Measurements from ENCODE around the gene FOXN4. TPM values are rescaled to one million over a fixed set of nuclear protein-coding genes. Genes with fewer than 3 reads are reported as not detected.

The FOXN4 gene
- total RNA-seq, 1 experiment from 2014 or later = 0.37 TPM

DNA sequence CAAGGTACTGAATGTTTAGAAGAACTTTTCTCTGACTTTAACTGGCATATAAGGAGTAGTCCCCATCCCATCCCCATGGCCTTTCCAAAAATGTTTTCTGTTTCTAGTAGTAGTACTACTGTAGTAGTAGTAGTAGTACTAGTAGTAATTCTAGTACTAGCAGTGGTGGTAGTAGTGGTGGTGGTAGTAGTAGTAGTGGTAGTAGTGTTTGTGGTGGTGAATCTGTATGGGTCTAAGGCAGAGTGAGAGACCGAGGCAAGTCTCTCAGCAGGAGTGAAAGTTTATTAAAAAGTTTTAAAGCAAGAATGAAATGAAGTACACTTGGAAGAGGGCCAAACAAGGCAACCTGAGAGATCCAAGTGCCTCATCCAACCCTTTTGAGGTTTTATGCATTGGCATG is 58.6 kb downstream of the FOXN4 start (continued):
- TF ChIP-seq, protein P1, sequence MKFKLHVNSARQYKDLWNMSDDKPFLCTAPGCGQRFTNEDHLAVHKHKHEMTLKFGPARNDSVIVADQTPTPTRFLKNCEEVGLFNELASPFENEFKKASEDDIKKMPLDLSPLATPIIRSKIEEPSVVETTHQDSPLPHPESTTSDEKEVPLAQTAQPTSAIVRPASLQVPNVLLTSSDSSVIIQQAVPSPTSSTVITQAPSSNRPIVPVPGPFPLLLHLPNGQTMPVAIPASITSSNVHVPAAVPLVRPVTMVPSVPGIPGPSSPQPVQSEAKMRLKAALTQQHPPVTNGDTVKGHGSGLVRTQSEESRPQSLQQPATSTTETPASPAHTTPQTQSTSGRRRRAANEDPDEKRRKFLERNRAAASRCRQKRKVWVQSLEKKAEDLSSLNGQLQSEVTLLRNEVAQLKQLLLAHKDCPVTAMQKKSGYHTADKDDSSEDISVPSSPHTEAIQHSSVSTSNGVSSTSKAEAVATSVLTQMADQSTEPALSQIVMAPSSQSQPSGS (CRISPR knock-in tag; IDR thresholded peaks at IDR 0.05; ENCODE audit: borderline replicate concordance, low read depth) = no peak
- TF ChIP-seq ZNF232 (CRISPR knock-in tag; IDR thresholded peaks at IDR 0.05) (no peak), MXD4 (CRISPR knock-in tag; IDR thresholded peaks at IDR 0.05; ENCODE audit: borderline replicate concordance) (no peak), TEAD4 (CRISPR knock-in tag; IDR thresholded peaks at IDR 0.05) (no peak), GTF2I (CRISPR knock-in tag; conservative IDR thresholded peaks at IDR 0.05) (no peak), GABPB1 (CRISPR knock-in tag; IDR thresholded peaks at IDR 0.05) (no peak), EMX1 (CRISPR knock-in tag; IDR thresholded peaks at IDR 0.05) (no peak), IRF1 (CRISPR knock-in tag; IDR thresholded peaks at IDR 0.05) (no peak), FOXP4 (CRISPR knock-in tag; IDR thresholded peaks at IDR 0.05) (no peak)
- TF ChIP-seq, protein P2, sequence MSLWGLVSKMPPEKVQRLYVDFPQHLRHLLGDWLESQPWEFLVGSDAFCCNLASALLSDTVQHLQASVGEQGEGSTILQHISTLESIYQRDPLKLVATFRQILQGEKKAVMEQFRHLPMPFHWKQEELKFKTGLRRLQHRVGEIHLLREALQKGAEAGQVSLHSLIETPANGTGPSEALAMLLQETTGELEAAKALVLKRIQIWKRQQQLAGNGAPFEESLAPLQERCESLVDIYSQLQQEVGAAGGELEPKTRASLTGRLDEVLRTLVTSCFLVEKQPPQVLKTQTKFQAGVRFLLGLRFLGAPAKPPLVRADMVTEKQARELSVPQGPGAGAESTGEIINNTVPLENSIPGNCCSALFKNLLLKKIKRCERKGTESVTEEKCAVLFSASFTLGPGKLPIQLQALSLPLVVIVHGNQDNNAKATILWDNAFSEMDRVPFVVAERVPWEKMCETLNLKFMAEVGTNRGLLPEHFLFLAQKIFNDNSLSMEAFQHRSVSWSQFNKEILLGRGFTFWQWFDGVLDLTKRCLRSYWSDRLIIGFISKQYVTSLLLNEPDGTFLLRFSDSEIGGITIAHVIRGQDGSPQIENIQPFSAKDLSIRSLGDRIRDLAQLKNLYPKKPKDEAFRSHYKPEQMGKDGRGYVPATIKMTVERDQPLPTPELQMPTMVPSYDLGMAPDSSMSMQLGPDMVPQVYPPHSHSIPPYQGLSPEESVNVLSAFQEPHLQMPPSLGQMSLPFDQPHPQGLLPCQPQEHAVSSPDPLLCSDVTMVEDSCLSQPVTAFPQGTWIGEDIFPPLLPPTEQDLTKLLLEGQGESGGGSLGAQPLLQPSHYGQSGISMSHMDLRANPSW (CRISPR knock-in tag; conservative IDR thresholded peaks at IDR 0.05; ENCODE audit: low read depth) = no peak

DNA sequence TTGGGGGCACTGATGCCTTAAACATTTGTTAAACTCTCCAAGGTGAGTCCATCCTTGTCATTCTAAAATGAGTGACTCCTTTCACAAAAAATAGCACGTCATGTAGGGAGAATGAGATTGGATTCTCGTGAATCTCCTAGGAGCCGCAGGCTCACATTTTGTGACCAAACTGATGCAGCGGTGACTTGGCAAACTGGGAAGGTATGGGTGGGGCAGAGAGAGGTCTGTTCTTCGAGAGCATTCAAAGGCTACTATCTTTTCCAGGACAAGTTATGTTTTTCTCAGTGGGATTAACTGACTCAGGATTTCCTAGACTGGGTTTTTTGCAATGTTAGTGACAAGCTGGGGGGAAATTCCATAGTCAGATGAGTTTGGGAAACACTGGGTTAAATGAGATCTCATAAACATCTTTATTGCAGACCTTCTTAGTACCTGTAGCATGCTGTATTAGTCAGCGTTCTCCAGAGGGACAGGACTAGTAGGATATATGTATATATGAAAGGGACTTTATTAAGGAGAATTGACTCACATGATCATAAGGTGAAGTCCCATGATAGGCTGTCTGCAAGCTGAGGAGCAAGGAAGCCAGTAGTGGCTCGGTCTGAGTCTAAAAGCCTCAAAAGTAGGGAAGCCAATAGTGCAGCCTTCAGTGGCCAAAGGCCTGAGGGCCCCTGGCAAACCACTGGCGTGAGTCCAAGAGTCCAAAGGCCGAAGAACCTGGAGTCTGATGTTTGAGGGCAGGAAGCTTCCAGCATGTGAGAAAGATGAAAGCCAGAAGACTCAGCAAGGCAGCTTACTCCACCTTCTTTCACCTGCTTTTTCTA is 61.0 kb downstream of the FOXN4 start:
- CTCF ChIA-PET = interaction anchor here (1.3 to 1.4 kb wide), 2 partner anchors 16 kb away, joined by 3 read pairs; no protein-coding TSS in a partner anchor
- Mint-ChIP-seq H3K4me1 (no peaks in the 10 kb centered on the region), H3K36me3 (peaks cover 15% of the 10 kb centered on the region), H3K27ac (no peak overlapping the region), H3K4me3 (no peak overlapping the region), H3K9me3 (0 out of 2 replicates have a peak, but pooled peaks cover 3% of the 10 kb centered on the region), H3K27me3 (ENCODE audit: low read depth) (no peaks in the 10 kb centered on the region)
- ATAC-seq (no peak), DNase-seq (ENCODE audit: low spot score) (no peak)
- POLR2A ChIA-PET = no interaction called here
- TF ChIP-seq OVOL2 (CRISPR knock-in tag; IDR thresholded peaks at IDR 0.05; ENCODE audit: borderline replicate concordance) = no peak
- TF ChIP-seq, protein P3, sequence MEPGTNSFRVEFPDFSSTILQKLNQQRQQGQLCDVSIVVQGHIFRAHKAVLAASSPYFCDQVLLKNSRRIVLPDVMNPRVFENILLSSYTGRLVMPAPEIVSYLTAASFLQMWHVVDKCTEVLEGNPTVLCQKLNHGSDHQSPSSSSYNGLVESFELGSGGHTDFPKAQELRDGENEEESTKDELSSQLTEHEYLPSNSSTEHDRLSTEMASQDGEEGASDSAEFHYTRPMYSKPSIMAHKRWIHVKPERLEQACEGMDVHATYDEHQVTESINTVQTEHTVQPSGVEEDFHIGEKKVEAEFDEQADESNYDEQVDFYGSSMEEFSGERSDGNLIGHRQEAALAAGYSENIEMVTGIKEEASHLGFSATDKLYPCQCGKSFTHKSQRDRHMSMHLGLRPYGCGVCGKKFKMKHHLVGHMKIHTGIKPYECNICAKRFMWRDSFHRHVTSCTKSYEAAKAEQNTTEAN (CRISPR knock-in tag; IDR thresholded peaks at IDR 0.05) = no peak
- no peak for TF ChIP-seq NR3C1 (CRISPR knock-in tag; conservative IDR thresholded peaks at IDR 0.05; ENCODE audit: low read depth)
- TF ChIP-seq, protein P4, sequence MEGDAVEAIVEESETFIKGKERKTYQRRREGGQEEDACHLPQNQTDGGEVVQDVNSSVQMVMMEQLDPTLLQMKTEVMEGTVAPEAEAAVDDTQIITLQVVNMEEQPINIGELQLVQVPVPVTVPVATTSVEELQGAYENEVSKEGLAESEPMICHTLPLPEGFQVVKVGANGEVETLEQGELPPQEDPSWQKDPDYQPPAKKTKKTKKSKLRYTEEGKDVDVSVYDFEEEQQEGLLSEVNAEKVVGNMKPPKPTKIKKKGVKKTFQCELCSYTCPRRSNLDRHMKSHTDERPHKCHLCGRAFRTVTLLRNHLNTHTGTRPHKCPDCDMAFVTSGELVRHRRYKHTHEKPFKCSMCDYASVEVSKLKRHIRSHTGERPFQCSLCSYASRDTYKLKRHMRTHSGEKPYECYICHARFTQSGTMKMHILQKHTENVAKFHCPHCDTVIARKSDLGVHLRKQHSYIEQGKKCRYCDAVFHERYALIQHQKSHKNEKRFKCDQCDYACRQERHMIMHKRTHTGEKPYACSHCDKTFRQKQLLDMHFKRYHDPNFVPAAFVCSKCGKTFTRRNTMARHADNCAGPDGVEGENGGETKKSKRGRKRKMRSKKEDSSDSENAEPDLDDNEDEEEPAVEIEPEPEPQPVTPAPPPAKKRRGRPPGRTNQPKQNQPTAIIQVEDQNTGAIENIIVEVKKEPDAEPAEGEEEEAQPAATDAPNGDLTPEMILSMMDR (IDR thresholded peaks at IDR 0.05) = no peak
- TF ChIP-seq MLX (CRISPR knock-in tag; IDR thresholded peaks at IDR 0.05) = no peak
- TF ChIP-seq FOXP4 (CRISPR knock-in tag; IDR thresholded peaks at IDR 0.05) = no peak
- TF ChIP-seq ERG (CRISPR knock-in tag; IDR thresholded peaks at IDR 0.05) = no peak
- TF ChIP-seq SMAD3 (CRISPR knock-in tag; IDR thresholded peaks at IDR 0.05; ENCODE audit: borderline replicate concordance) = no peak
- no peak for TF ChIP-seq FOXP1 (CRISPR knock-in tag; IDR thresholded peaks at IDR 0.05; ENCODE audit: borderline replicate concordance)

All from WTC11 (cell line).